Upper lobe of left lung (tissue), 6 donors: ENCODE data around the gene CRYBB3. TPM values are rescaled to one million over a fixed set of nuclear protein-coding genes. Genes with fewer than 3 reads are reported as not detected.

Experiments
- ATAC-seq, 2 donors: fragments of 200-7000 bp; cut with Tn5 transposase; one replicate each; pipeline ENCODE4 v1.9.1; 2022; ENCODE audit warnings: mild to moderate bottlenecking in 2 of 2, moderate library complexity in 2 of 2; ENCODE audit not compliant: low FRiP score in 2 of 2
- DNase-seq, 2 donors: peaks; one replicate each; pipeline ENCODE4 v3.0.0-alpha.2; 2019 to 2020
- H3K27ac ChIP-seq, 4 donors: fragments of 200-600 bp; sonication (generic); one replicate each; pipeline ENCODE4 v1.5.1; 2016 to 2019
- H3K27me3 ChIP-seq, 4 donors: fragments of 200-600 bp; sonication (generic); one replicate each; pipeline ENCODE4 v1.5.1; 2017 to 2019
- H3K36me3 ChIP-seq, 4 donors: fragments of 200-600 bp; sonication (generic); one replicate each; pipeline ENCODE4 v1.5.1; 2016 to 2019
- H3K4me1 ChIP-seq, 4 donors: fragments of 200-600 bp; sonication (generic); one replicate each; pipeline ENCODE4 v1.5.1; 2018 to 2019
- H3K4me3 ChIP-seq, 4 donors: fragments of 200-600 bp; sonication (generic); one replicate each; pipeline ENCODE4 v1.5.1; 2017 to 2019; ENCODE audit warnings: mild to moderate bottlenecking in 2 of 4, moderate library complexity in 1 of 4
- H3K9me3 ChIP-seq, 4 donors: fragments of 200-600 bp; sonication (generic); one replicate each; pipeline ENCODE4 v1.5.1; 2018 to 2019
- CTCF ChIP-seq, 6 experiments: fragments of 450-650 bp in 4 of 6; fragments of 200-600 bp in 2 of 6; sonication (generic) in 2 of 6; IDR thresholded peaks; one replicate each; pipeline ENCODE4 v1.5.1; 2016 to 2019; ENCODE audit warnings: antibody characterized with exemption in 6 of 6
- EP300 ChIP-seq, 4 donors: sonication (generic); formaldehyde crosslinking; IDR thresholded peaks; one replicate each; pipeline ENCODE4 v1.5.1; 2017; ENCODE audit warnings: antibody characterized with exemption in 4 of 4, control low read depth in 2 of 4
- POLR2A ChIP-seq, 4 donors: fragments of 450-650 bp; IDR thresholded peaks; one replicate each; pipeline ENCODE4 v1.5.1; 2016 to 2017; ENCODE audit warnings: antibody characterized with exemption in 4 of 4, mild to moderate bottlenecking in 2 of 4
- POLR2AphosphoS5 ChIP-seq, 2 donors: sonication (generic); formaldehyde crosslinking; IDR thresholded peaks; one replicate each; pipeline ENCODE4 v1.5.1; 2017; ENCODE audit warnings: antibody characterized with exemption in 2 of 2
- WGBS, 2 donors: methylation state at CpG; one replicate each; pipeline ENCODE4 v1.1.5; 2017 to 2018; 5-methylcytosine and 5-hydroxymethylcytosine counted together
- total RNA-seq, 6 donors: library from RNA; depleted of rRNA in 4 of 6; stranded (reverse); fragments of >200 nt in 4 of 6; gene quantifications; one replicate each; pipeline versions ENCODE4 v1.1.0 to v1.2.1, GENCODE V29; 2016 to 2021
- donor health status: DM: no; HTN: no; CAD: no; lungs with moderate emphysema.
- donor health status: DM: no; HTN: yes; CAD: no; lungs with severe emphysema.

CRYBB3 gene
- total RNA-seq, 6 donors from 2014 or later = 0.26 to 0.61 TPM; not detected in 4

- 74 to 85% methylated on average over 11 to 17 of the region's 17 CpGs for WGBS, 2 donors
- Histone ChIP-seq H3K36me3 (no peaks in the 10 kb centered on the region), H3K27ac (no peak overlapping the region), H3K27me3 (no peaks in the 10 kb centered on the region), H3K9me3 (no peaks in the 10 kb centered on the region), H3K4me3 (no peak overlapping the region), H3K4me1 (no peaks in the 10 kb centered on the region)
- DNase-seq (no peak), ATAC-seq (no peak)
- TF ChIP-seq POLR2A (IDR thresholded peaks at IDR 0.05) (no peak), EP300 (IDR thresholded peaks at IDR 0.05) (no peak), CTCF (IDR thresholded peaks at IDR 0.05) (no peak), POLR2AphosphoS5 (IDR thresholded peaks at IDR 0.05) (no peak)
Measured at GRCh38 chr22:25208743-25209505, 9.3 kb downstream of the CRYBB3 start.

- no peak for TF ChIP-seq EP300 (IDR thresholded peaks at IDR 0.05)
- no peak for TF ChIP-seq POLR2A (IDR thresholded peaks at IDR 0.05)
- no peak for TF ChIP-seq CTCF (IDR thresholded peaks at IDR 0.05)
- no peak for TF ChIP-seq POLR2AphosphoS5 (IDR thresholded peaks at IDR 0.05)
- 95 to 96% methylated on average over 3 of the region's 3 CpGs for WGBS, 2 donors
Measured at GRCh38 chr22:25210793-25211192, 11.1 kb downstream of the CRYBB3 start.

GRCh38 chr22:25212337-25212736, 12.7 kb downstream of the CRYBB3 start:
- ATAC-seq = no peak
- TF ChIP-seq CTCF (IDR thresholded peaks at IDR 0.05) (no peak), POLR2AphosphoS5 (IDR thresholded peaks at IDR 0.05) (no peak), EP300 (IDR thresholded peaks at IDR 0.05) (no peak), POLR2A (IDR thresholded peaks at IDR 0.05) (no peak)
- no peak for DNase-seq
- no peak overlapping the region for H3K27ac ChIP-seq
- H3K9me3 ChIP-seq = no peaks in the 10 kb centered on the region
- H3K4me1 ChIP-seq = no peaks in the 10 kb centered on the region
- 17 to 44% methylated on average over 3 of the region's 3 CpGs for WGBS, 2 donors
- H3K36me3 ChIP-seq = no peaks in the 10 kb centered on the region
- no peak overlapping the region for H3K4me3 ChIP-seq
- H3K27me3 ChIP-seq = no peaks in the 10 kb centered on the region

More at GRCh38 chr22:25210793-25211192, 11.1 kb downstream of the CRYBB3 start:
- no peaks in the 10 kb centered on the region for H3K9me3 ChIP-seq
- no peak overlapping the region for H3K4me3 ChIP-seq
- H3K27me3 ChIP-seq = no peaks in the 10 kb centered on the region
- no peak overlapping the region for H3K27ac ChIP-seq
- ATAC-seq = no peak
- no peaks in the 10 kb centered on the region for H3K36me3 ChIP-seq
- DNase-seq = no peak
- no peaks in the 10 kb centered on the region for H3K4me1 ChIP-seq

GRCh38 chr22:25213221-25213620, 13.6 kb downstream of the CRYBB3 start:
- no peaks in the 10 kb centered on the region for H3K27me3 ChIP-seq
- no peak for DNase-seq
- no peak for TF ChIP-seq POLR2A (IDR thresholded peaks at IDR 0.05)
- TF ChIP-seq POLR2AphosphoS5 (IDR thresholded peaks at IDR 0.05) = no peak

GRCh38 chr22:25216230-25216629, 16.6 kb downstream of the CRYBB3 start:
- Histone ChIP-seq H3K36me3 (no peaks in the 10 kb centered on the region), H3K9me3 (no peaks in the 10 kb centered on the region), H3K27me3 (no peaks in the 10 kb centered on the region), H3K4me1 (no peaks in the 10 kb centered on the region), H3K27ac (no peak overlapping the region), H3K4me3 (no peak overlapping the region)
- TF ChIP-seq POLR2A (IDR thresholded peaks at IDR 0.05) (no peak), EP300 (IDR thresholded peaks at IDR 0.05) (no peak), POLR2AphosphoS5 (IDR thresholded peaks at IDR 0.05) (no peak), CTCF (IDR thresholded peaks at IDR 0.05) (no peak)
- DNase-seq = no peak
- 72 to 74% methylated on average over 2 of the region's 2 CpGs for WGBS, 2 donors
- ATAC-seq = no peak

More at GRCh38 chr22:25213221-25213620, 13.6 kb downstream of the CRYBB3 start:
- Histone ChIP-seq H3K36me3 (no peaks in the 10 kb centered on the region), H3K4me3 (no peak overlapping the region), H3K27ac (no peak overlapping the region), H3K9me3 (no peaks in the 10 kb centered on the region), H3K4me1 (no peaks in the 10 kb centered on the region)
- 78 to 81% methylated on average over 3 of the region's 3 CpGs for WGBS, 2 donors
- no peak for ATAC-seq
